Activated CD8-positive, alpha-beta memory T cell treated with anti-CD3 and anti-CD28 coated beads for 24 hours (primary cell): Measurements from ENCODE around the gene DUSP5.
A peak's percentile ranks its signal among the peaks of the same experiment; 100 is the strongest.

Source experiments
- DNase-seq: peaks from one replicate; pipeline ENCODE4 v3.0.0-alpha.2; 2020

The DUSP5 gene

GRCh38 chr10:110523736-110524135 is 26.0 kb downstream of the DUSP5 start:
- peak; percentile 15 for DNase-seq

- peak; percentile 26 for DNase-seq
Observed at GRCh38 chr10:110524179-110524858, 26.6 kb downstream of the DUSP5 start.

GRCh38 chr10:110524859-110525232 is 27.1 kb downstream of the DUSP5 start:
- no peak for DNase-seq

GRCh38 chr10:110525349-110526260 is 27.9 kb downstream of the DUSP5 start:
- peak; percentile 53 for DNase-seq

- DNase-seq, result peak; percentile 56
Observed at GRCh38 chr10:110527731-110528171, 30.0 kb downstream of the DUSP5 start.

- peak; percentile 62 for DNase-seq
Observed at GRCh38 chr10:110528224-110528996, 30.7 kb downstream of the DUSP5 start.

GRCh38 chr10:110528997-110529524 is 31.4 kb downstream of the DUSP5 start:
- peak; percentile 67 for DNase-seq

- DNase-seq, result peak; percentile 74
Observed at GRCh38 chr10:110529596-110530011, 31.9 kb downstream of the DUSP5 start.

GRCh38 chr10:110530131-110530831 is 32.6 kb downstream of the DUSP5 start:
- DNase-seq, result peak; percentile 60

GRCh38 chr10:110531687-110532086 is 34.0 kb downstream of the DUSP5 start:
- DNase-seq, result peak; percentile 42

- DNase-seq, result peak; percentile 19
Observed at GRCh38 chr10:110532628-110533027, 34.9 kb downstream of the DUSP5 start.

- peak; percentile 50 for DNase-seq
Observed at GRCh38 chr10:110533149-110533548, 35.4 kb downstream of the DUSP5 start.

GRCh38 chr10:110534571-110534970 is 36.9 kb downstream of the DUSP5 start:
- DNase-seq, result peak; percentile 53

- peak; percentile 86 for DNase-seq
Observed at GRCh38 chr10:110535958-110536891, 38.5 kb downstream of the DUSP5 start.

- DNase-seq, result peak; percentile 49
Observed at GRCh38 chr10:110539091-110539490, 41.4 kb downstream of the DUSP5 start.

GRCh38 chr10:110540031-110540430 is 42.3 kb downstream of the DUSP5 start:
- DNase-seq, result no peak

- DNase-seq, result peak; percentile 30
Observed at GRCh38 chr10:110544958-110545537, 47.3 kb downstream of the DUSP5 start.

GRCh38 chr10:110546077-110546476 is 48.4 kb downstream of the DUSP5 start:
- DNase-seq, result peak; percentile 51

GRCh38 chr10:110546499-110547110 is 48.9 kb downstream of the DUSP5 start:
- DNase-seq, result peak; percentile 52

- peak; percentile 30 for DNase-seq
Observed at GRCh38 chr10:110547139-110547761, 49.5 kb downstream of the DUSP5 start.
